NCI-H524 (cell line): ENCODE data around the gene COL13A1.

Source experiments
- DNase-seq, 2 experiments: peaks; one replicate each; lab custom pipeline; 2025; lab: John Stamatoyannopoulos, UW

COL13A1 gene

GRCh38 chr10:69801434-69802315 is at the start of gene COL13A1:
COL13A1 (plus strand) TSS chr10:69801906; CDS start chr10:69802424, 518 bp downstream.
- DNase-seq, result peak in 1 of 2 experiments; percentile 58

- no peak for DNase-seq
Measured at GRCh38 chr10:69752479-69752878, 49.2 kb upstream of the COL13A1 start.

GRCh38 chr10:69756279-69756678 is 45.4 kb upstream of the COL13A1 start:
- DNase-seq, result no peak

GRCh38 chr10:69757206-69757552 is 44.5 kb upstream of the COL13A1 start:
- DNase-seq, result no peak

- no peak for DNase-seq
Measured at GRCh38 chr10:69757553-69758309, 44.0 kb upstream of the COL13A1 start.

- no peak for DNase-seq
Measured at GRCh38 chr10:69758310-69758728, 43.4 kb upstream of the COL13A1 start.

- DNase-seq, result no peak
Measured at GRCh38 chr10:69759641-69760040, 42.1 kb upstream of the COL13A1 start.

GRCh38 chr10:69760072-69760471 is 41.6 kb upstream of the COL13A1 start:
- DNase-seq, result no peak

GRCh38 chr10:69761320-69761719 is 40.4 kb upstream of the COL13A1 start:
- no peak for DNase-seq

GRCh38 chr10:69766161-69766910 is 35.4 kb upstream of the COL13A1 start:
- no peak for DNase-seq

- no peak for DNase-seq
Measured at GRCh38 chr10:69767793-69768192, 33.9 kb upstream of the COL13A1 start.

GRCh38 chr10:69768386-69768785 is 33.3 kb upstream of the COL13A1 start:
- no peak for DNase-seq

GRCh38 chr10:69769395-69769992 is 32.2 kb upstream of the COL13A1 start:
- DNase-seq, result no peak

- no peak for DNase-seq
Measured at GRCh38 chr10:69772933-69773704, 28.6 kb upstream of the COL13A1 start.

GRCh38 chr10:69774596-69774995 is 27.1 kb upstream of the COL13A1 start:
- DNase-seq, result no peak

- peak in 1 of 2 experiments; percentile 44 for DNase-seq
Measured at GRCh38 chr10:69780077-69780476, 21.6 kb upstream of the COL13A1 start.

- DNase-seq, result no peak
Measured at GRCh38 chr10:69781576-69781975, 20.1 kb upstream of the COL13A1 start.

GRCh38 chr10:69783515-69783914 is 18.2 kb upstream of the COL13A1 start:
- no peak for DNase-seq

GRCh38 chr10:69786791-69787190 is 14.9 kb upstream of the COL13A1 start:
- no peak for DNase-seq

- no peak for DNase-seq
Measured at GRCh38 chr10:69787681-69788080, 14.0 kb upstream of the COL13A1 start.

GRCh38 chr10:69789164-69789576 is 12.5 kb upstream of the COL13A1 start:
- DNase-seq, result no peak
